HEK293 (cell line): ENCODE measurements around the gene DLG2.

Source experiments
- KLF1 ChIP-seq: fragments of 450-650 bp; formaldehyde crosslinking; IDR thresholded peaks from 2 replicates; pipeline ENCODE4 v1.5.1; 2016; ENCODE audit warnings: missing biosample characterization, missing genetic modification characterization
- RBAK ChIP-seq: fragments of 450-650 bp; formaldehyde crosslinking; IDR thresholded peaks from 2 replicates; pipeline ENCODE4 v1.5.1; 2016; ENCODE audit warnings: missing biosample characterization, missing genetic modification characterization
- ZFP41 ChIP-seq: fragments of 450-650 bp; formaldehyde crosslinking; IDR thresholded peaks from 2 replicates; pipeline ENCODE4 v1.5.1; 2016; ENCODE audit warnings: missing biosample characterization, missing genetic modification characterization, borderline replicate concordance
- ZNF174 ChIP-seq: fragments of 450-650 bp; formaldehyde crosslinking; IDR thresholded peaks from 2 replicates; pipeline ENCODE4 v1.5.0; 2017; ENCODE audit warnings: missing biosample characterization, mild to moderate bottlenecking, missing genetic modification characterization
- ZNF24 ChIP-seq: fragments of 450-650 bp; formaldehyde crosslinking; IDR thresholded peaks from 2 replicates; pipeline ENCODE4 v1.5.1; 2016; ENCODE audit warnings: missing biosample characterization, missing genetic modification characterization
- ZNF335 ChIP-seq: fragments of 450-650 bp; formaldehyde crosslinking; conservative IDR thresholded peaks from 2 replicates; pipeline ENCODE4 v1.5.1; 2016; ENCODE audit warnings: missing biosample characterization, missing genetic modification characterization
- ZNF596 ChIP-seq: fragments of 450-650 bp; IDR thresholded peaks from 2 replicates; pipeline ENCODE4 v1.5.0; 2018; ENCODE audit warnings: missing biosample characterization, mild to moderate bottlenecking, missing genetic modification characterization, moderate library complexity
- ZSCAN5A ChIP-seq: fragments of 450-650 bp; formaldehyde crosslinking; IDR thresholded peaks from 2 replicates; pipeline ENCODE4 v1.5.1; 2016; ENCODE audit warnings: missing biosample characterization, missing genetic modification characterization
- TF ChIP-seq, protein P1 (sequence below): fragments of 450-650 bp; formaldehyde crosslinking; IDR thresholded peaks from 2 replicates; pipeline ENCODE4 v1.5.1; 2016; ENCODE audit warnings: missing biosample characterization, missing genetic modification characterization
- TF ChIP-seq, protein P2 (sequence below): sonication (generic); formaldehyde crosslinking; IDR thresholded peaks from 2 replicates; pipeline ENCODE4 v1.8.1; 2022; ENCODE audit warnings: mild to moderate bottlenecking, moderate library complexity, missing genetic modification reagents
- TF ChIP-seq, protein P3 (sequence below): fragments of 450-650 bp; formaldehyde crosslinking; IDR thresholded peaks from 2 replicates; pipeline ENCODE4 v1.5.1; 2016; ENCODE audit warnings: missing biosample characterization, missing genetic modification characterization, low read depth
- TF ChIP-seq, protein P4 (sequence below): fragments of 450-650 bp; formaldehyde crosslinking; IDR thresholded peaks from 2 replicates; pipeline ENCODE4 v1.5.1; 2016; ENCODE audit warnings: missing biosample characterization, missing genetic modification characterization

DNA sequence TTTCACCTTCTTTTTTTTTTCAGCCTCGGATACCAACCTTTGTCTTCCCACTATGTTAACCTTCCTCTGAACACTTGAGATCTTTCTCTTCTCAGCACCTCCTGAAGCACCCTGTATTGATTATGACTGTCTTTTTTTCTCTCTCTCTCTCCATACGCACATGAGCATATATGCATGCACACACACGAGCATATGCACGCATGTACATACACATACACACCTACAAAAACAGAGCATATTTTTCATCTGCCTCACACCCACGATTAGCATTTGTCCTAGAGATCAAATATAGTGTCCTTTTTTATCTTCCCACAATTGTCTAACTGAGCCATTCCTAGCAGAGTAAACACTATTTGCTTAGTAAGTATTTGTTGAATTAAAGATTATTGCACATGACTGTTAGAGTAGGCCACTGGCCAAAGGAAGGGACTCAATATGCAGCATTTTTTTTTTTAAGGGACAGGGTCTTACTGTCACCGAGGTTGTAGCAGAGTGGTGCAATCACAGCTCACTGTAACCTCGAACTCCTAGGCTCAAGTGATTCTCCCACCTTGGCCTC is 1718.8 kb downstream of the DLG2 start:
- TF ChIP-seq, protein P1, sequence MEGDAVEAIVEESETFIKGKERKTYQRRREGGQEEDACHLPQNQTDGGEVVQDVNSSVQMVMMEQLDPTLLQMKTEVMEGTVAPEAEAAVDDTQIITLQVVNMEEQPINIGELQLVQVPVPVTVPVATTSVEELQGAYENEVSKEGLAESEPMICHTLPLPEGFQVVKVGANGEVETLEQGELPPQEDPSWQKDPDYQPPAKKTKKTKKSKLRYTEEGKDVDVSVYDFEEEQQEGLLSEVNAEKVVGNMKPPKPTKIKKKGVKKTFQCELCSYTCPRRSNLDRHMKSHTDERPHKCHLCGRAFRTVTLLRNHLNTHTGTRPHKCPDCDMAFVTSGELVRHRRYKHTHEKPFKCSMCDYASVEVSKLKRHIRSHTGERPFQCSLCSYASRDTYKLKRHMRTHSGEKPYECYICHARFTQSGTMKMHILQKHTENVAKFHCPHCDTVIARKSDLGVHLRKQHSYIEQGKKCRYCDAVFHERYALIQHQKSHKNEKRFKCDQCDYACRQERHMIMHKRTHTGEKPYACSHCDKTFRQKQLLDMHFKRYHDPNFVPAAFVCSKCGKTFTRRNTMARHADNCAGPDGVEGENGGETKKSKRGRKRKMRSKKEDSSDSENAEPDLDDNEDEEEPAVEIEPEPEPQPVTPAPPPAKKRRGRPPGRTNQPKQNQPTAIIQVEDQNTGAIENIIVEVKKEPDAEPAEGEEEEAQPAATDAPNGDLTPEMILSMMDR, result no peak
- TF ChIP-seq, protein P2, sequence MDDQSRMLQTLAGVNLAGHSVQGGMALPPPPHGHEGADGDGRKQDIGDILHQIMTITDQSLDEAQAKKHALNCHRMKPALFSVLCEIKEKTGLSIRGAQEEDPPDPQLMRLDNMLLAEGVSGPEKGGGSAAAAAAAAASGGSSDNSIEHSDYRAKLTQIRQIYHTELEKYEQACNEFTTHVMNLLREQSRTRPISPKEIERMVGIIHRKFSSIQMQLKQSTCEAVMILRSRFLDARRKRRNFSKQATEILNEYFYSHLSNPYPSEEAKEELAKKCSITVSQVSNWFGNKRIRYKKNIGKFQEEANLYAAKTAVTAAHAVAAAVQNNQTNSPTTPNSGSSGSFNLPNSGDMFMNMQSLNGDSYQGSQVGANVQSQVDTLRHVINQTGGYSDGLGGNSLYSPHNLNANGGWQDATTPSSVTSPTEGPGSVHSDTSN, result no peak
- TF ChIP-seq ZFP41, result no peak
- TF ChIP-seq, protein P3, sequence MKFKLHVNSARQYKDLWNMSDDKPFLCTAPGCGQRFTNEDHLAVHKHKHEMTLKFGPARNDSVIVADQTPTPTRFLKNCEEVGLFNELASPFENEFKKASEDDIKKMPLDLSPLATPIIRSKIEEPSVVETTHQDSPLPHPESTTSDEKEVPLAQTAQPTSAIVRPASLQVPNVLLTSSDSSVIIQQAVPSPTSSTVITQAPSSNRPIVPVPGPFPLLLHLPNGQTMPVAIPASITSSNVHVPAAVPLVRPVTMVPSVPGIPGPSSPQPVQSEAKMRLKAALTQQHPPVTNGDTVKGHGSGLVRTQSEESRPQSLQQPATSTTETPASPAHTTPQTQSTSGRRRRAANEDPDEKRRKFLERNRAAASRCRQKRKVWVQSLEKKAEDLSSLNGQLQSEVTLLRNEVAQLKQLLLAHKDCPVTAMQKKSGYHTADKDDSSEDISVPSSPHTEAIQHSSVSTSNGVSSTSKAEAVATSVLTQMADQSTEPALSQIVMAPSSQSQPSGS (tag by site-specific recombination), result no peak
- no peak for TF ChIP-seq ZNF596 (tag by site-specific recombination)
- TF ChIP-seq, protein P4, sequence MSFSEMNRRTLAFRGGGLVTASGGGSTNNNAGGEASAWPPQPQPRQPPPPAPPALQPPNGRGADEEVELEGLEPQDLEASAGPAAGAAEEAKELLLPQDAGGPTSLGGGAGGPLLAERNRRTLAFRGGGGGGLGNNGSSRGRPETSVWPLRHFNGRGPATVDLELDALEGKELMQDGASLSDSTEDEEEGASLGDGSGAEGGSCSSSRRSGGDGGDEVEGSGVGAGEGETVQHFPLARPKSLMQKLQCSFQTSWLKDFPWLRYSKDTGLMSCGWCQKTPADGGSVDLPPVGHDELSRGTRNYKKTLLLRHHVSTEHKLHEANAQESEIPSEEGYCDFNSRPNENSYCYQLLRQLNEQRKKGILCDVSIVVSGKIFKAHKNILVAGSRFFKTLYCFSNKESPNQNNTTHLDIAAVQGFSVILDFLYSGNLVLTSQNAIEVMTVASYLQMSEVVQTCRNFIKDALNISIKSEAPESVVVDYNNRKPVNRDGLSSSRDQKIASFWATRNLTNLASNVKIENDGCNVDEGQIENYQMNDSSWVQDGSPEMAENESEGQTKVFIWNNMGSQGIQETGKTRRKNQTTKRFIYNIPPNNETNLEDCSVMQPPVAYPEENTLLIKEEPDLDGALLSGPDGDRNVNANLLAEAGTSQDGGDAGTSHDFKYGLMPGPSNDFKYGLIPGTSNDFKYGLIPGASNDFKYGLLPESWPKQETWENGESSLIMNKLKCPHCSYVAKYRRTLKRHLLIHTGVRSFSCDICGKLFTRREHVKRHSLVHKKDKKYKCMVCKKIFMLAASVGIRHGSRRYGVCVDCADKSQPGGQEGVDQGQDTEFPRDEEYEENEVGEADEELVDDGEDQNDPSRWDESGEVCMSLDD (tag by site-specific recombination), result no peak
- no peak for TF ChIP-seq RBAK
- no peak for TF ChIP-seq KLF1
- TF ChIP-seq ZNF24 (tag by site-specific recombination), result no peak
- TF ChIP-seq ZNF174 (tag by site-specific recombination), result no peak
- TF ChIP-seq ZNF335 (tag by site-specific recombination), result no peak
- no peak for TF ChIP-seq ZSCAN5A (tag by site-specific recombination)
